Esophagus muscularis mucosa (tissue), 4 donors: ENCODE measurements around the gene CCDC88C. TPM values are rescaled to one million over a fixed set of nuclear protein-coding genes. Genes with fewer than 3 reads are reported as not detected.

ENCODE experiments used
- DNase-seq: peaks from one replicate; pipeline ENCODE4 v3.0.0-alpha.2; 2017; ENCODE audit errors: extremely low spot score
- H3K27ac ChIP-seq, 4 donors: fragments of 200-600 bp; sonication (generic); replicated peaks in 1 of 4; 1 replicate in 3 of 4; 2 replicates in 1 of 4; pipeline ENCODE4 v1.5.1; 2016 to 2019; ENCODE audit warnings: mild to moderate bottlenecking in 1 of 4
- H3K27me3 ChIP-seq, 4 donors: fragments of 200-600 bp; sonication (generic); one replicate each; pipeline versions ENCODE4 v1.5.1 to v1.6.0; 2016 to 2019
- H3K36me3 ChIP-seq, 4 donors: fragments of 200-600 bp; sonication (generic); one replicate each; pipeline ENCODE4 v1.5.1; 2016 to 2019
- H3K4me1 ChIP-seq, 4 donors: fragments of 200-600 bp; sonication (generic); one replicate each; pipeline ENCODE4 v1.5.1; 2016 to 2019
- H3K4me3 ChIP-seq, 4 donors: fragments of 200-600 bp; sonication (generic); 1 replicate in 2 of 4; 2 replicates in 2 of 4; pipeline ENCODE4 v1.5.1; 2016 to 2019; ENCODE audit warnings: mild to moderate bottlenecking in 4 of 4, moderate library complexity in 1 of 4
- H3K9me3 ChIP-seq, 4 donors: fragments of 200-600 bp; sonication (generic); 1 replicate in 3 of 4; 2 replicates in 1 of 4; pipeline ENCODE4 v1.5.1; 2016 to 2019
- EP300 ChIP-seq: sonication (generic); formaldehyde crosslinking; IDR thresholded peaks from one replicate; pipeline ENCODE4 v1.6.1; 2017; ENCODE audit warnings: antibody characterized with exemption
- POLR2A ChIP-seq: fragments of 450-650 bp; IDR thresholded peaks from one replicate; pipeline ENCODE4 v1.6.1; 2017; ENCODE audit warnings: antibody characterized with exemption, moderate library complexity, mild to moderate bottlenecking, low read depth
- POLR2AphosphoS5 ChIP-seq, 2 donors: sonication (generic); formaldehyde crosslinking; IDR thresholded peaks; one replicate each; pipeline ENCODE4 v1.6.1; 2017; ENCODE audit warnings: antibody characterized with exemption in 2 of 2
- WGBS: methylation state at CpG from one replicate; pipeline ENCODE4 v1.1.5; 2018; 5-methylcytosine and 5-hydroxymethylcytosine counted together
- intact Hi-C: fragments of 100-400 bp; cut with DNase I; formaldehyde crosslinking; loops from one replicate; pipeline ENCODE4 v1.15.1; 2023
- total RNA-seq, 4 donors: library from RNA; depleted of rRNA; stranded (reverse); fragments of >200 nt; gene quantifications; one replicate each; pipeline versions ENCODE4 v1.1.0 to v1.2.1, GENCODE V29; 2016
- TF ChIP-seq, protein P1 (sequence below), 3 experiments: fragments of 200-600 bp in 2 of 3; fragments of 450-650 bp in 1 of 3; sonication (generic) in 2 of 3; IDR thresholded peaks; one replicate each; pipeline ENCODE4 v1.5.1; 2017 to 2019; ENCODE audit warnings: antibody characterized with exemption in 3 of 3, mild to moderate bottlenecking in 2 of 3, moderate library complexity in 1 of 3

Gene CCDC88C
- total RNA-seq, 4 donors from 2014 or later = 4.2 to 6.3 (median 5.6) TPM

DNA sequence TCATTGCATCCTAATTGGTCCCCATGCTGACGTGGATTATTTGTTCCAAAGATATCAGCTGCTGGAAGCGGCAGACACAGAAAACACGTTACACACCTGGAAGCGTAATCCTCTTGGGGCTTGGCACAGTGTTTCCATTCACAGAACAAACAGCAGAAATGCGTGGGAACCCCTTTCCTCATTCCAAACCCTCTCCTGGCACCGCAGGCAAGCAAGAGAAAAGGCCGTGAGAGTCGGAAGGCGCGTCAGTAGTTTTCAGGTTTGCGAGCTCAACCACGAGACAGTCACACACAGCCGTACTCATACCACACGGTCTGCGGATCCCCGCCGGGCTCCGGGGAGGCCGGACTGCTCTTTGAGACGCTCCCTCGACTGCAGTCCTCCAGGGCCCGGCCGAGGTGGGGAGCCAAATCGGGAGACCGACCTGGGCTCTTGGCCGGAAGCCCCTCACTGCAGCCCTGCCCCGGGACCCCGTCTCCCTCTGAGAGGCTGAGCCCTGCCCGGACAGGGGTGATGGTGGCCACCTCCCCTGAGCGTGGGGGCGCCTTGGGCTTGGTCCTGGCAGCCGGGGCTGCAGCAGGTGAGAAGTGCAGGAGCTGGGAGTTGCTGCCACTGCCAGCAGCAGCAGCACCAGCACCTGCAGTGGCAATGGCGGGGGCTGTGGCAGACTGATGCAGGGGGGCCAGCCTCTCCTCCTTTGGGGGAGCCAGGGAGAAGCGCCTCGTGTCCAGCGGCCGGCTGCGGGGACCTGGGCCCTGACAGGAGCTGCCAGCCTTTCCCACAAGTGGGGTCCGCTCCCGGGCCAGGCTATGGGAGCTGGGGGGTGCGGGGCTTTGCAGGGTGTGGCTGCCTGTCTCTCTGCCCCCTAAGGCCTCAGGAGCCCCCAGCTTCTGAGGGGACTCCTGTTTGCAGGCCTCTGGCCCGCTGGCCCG is 145.0 kb downstream of the CCDC88C start:
- TF ChIP-seq POLR2A (no peak), POLR2AphosphoS5 (IDR thresholded peaks at IDR 0.05) (no peak), EP300 (no peak)
- TF ChIP-seq, protein P1, sequence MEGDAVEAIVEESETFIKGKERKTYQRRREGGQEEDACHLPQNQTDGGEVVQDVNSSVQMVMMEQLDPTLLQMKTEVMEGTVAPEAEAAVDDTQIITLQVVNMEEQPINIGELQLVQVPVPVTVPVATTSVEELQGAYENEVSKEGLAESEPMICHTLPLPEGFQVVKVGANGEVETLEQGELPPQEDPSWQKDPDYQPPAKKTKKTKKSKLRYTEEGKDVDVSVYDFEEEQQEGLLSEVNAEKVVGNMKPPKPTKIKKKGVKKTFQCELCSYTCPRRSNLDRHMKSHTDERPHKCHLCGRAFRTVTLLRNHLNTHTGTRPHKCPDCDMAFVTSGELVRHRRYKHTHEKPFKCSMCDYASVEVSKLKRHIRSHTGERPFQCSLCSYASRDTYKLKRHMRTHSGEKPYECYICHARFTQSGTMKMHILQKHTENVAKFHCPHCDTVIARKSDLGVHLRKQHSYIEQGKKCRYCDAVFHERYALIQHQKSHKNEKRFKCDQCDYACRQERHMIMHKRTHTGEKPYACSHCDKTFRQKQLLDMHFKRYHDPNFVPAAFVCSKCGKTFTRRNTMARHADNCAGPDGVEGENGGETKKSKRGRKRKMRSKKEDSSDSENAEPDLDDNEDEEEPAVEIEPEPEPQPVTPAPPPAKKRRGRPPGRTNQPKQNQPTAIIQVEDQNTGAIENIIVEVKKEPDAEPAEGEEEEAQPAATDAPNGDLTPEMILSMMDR (IDR thresholded peaks at IDR 0.05) = no peak
- Histone ChIP-seq H3K27ac (no peak overlapping the region), H3K27me3 (no peaks in the 10 kb centered on the region), H3K36me3 (peaks cover 0 to 19% (median 5%) of the 10 kb centered on the region in 4 donors), H3K9me3 (no peaks in the 10 kb centered on the region), H3K4me1 (peaks cover 0 to 15% (median 9%) of the 10 kb centered on the region in 4 donors), H3K4me3 (no peak overlapping the region)
- intact Hi-C loops = no loop called here
- DNase-seq = no peak
- 78% methylated on average over 17 of the region's 43 CpGs for WGBS

DNA sequence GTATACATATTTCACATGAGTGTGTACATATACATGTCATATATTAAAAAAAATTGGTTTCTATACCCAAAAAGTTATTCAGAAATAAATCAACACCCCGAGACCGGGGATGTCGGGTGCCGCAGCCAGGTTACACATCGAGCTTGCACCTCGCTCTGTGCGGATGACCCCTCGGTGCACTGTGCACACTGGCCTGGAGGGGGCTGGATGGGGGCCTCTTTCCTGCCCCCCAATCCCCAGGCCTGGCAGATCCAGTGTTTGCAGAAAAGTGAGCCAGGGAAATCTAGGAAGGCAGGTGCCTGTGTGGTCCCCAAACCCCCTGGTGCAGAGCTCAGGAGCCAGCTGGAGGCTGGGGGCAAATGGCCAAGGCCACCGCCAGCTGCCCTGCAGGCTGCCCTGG is 146.0 kb downstream of the CCDC88C start:
- Histone ChIP-seq H3K27ac (no peak overlapping the region), H3K27me3 (no peaks in the 10 kb centered on the region), H3K4me3 (no peak overlapping the region), H3K36me3 (peaks cover 0 to 12% (median 2%) of the 10 kb centered on the region in 4 donors), H3K4me1 (peaks cover 0 to 15% (median 9%) of the 10 kb centered on the region in 4 donors), H3K9me3 (no peaks in the 10 kb centered on the region)
- DNase-seq = no peak
- WGBS = 94% methylated on average over 8 of the region's 9 CpGs
- TF ChIP-seq POLR2AphosphoS5 (IDR thresholded peaks at IDR 0.05) (no peak), EP300 (no peak), POLR2A (no peak)
- TF ChIP-seq, protein P1 (IDR thresholded peaks at IDR 0.05) = no peak
- intact Hi-C loops = no loop called here

DNA sequence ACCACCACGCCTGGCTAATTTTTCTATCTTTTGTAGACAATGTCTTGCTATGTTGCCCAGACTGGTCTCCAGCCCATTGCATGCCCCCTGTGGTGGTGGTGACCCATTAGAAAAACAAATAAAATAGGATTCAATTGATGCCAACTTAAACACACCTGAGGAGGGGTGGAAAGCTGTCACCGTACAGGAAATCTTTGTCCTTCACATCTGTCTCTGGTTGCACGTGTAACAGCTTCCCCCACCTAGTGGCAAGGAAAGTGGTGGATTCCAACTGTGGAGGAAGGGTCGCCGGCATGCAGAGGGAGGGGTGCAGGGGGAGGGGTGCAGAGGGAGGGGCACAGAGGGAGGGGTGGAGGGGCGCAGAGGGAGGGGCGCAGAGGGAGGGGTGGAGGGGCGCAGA is 147.0 kb downstream of the CCDC88C start:
- Histone ChIP-seq H3K27me3 (no peaks in the 10 kb centered on the region), H3K4me3 (no peak overlapping the region), H3K36me3 (peaks cover 0 to 11% (median 2%) of the 10 kb centered on the region in 4 donors), H3K27ac (no peak overlapping the region), H3K4me1 (peaks cover 0 to 15% (median 9%) of the 10 kb centered on the region in 4 donors), H3K9me3 (no peaks in the 10 kb centered on the region)
- no peak for DNase-seq
- 63% methylated on average over 5 of the region's 8 CpGs for WGBS
- intact Hi-C loops = no loop called here
- TF ChIP-seq POLR2A (no peak), POLR2AphosphoS5 (IDR thresholded peaks at IDR 0.05) (no peak), EP300 (no peak)
- TF ChIP-seq, protein P1 (IDR thresholded peaks at IDR 0.05) = no peak

DNA sequence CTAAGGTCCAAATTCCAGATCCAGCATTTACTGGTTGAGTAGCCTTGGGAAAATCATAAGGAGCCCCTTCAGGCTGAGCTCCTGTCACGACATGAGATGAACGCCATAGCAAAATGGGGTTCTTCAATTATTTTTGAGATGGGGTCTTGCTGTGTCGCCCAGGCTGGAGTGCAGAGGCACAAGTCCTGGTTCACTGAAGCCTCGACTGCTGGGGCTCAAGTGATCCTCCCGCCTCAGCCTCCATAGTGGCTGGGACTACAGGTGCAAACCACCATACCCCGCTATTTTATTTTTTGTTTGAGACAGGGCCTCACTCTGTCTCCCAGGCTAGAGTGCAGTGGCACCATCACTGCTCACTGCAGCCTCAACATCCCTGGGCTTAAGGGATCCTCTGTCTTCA is 147.4 kb downstream of the CCDC88C start:
- DNase-seq = no peak
- WGBS = 92% methylated on average over 6 of the region's 6 CpGs
- Histone ChIP-seq H3K9me3 (no peaks in the 10 kb centered on the region), H3K27me3 (no peaks in the 10 kb centered on the region), H3K4me3 (no peak overlapping the region), H3K36me3 (peaks cover 0 to 11% (median 2%) of the 10 kb centered on the region in 4 donors), H3K4me1 (peaks cover 0 to 15% (median 9%) of the 10 kb centered on the region in 4 donors), H3K27ac (no peak overlapping the region)
- intact Hi-C loops = no loop called here
- TF ChIP-seq POLR2AphosphoS5 (IDR thresholded peaks at IDR 0.05) = no peak
